Kidney epithelial cell (primary cell): ENCODE measurements around the gene EEIG1. TPM values are rescaled to one million over a fixed set of nuclear protein-coding genes. Genes with fewer than 3 reads are reported as not detected.

Experiments used
- DNase-seq: peaks from one replicate; pipeline ENCODE4 v3.0.0-alpha.2; 2010; ENCODE audit warnings: low read depth
- H3K27me3 ChIP-seq: 2 replicates; pipeline ENCODE4 v1.6.0; 2011; ENCODE audit warnings: low read length; ENCODE audit not compliant: control insufficient read depth, insufficient read depth
- H3K36me3 ChIP-seq: 2 replicates; pipeline ENCODE4 v1.5.1; 2011; ENCODE audit warnings: low read length; ENCODE audit not compliant: control insufficient read depth, insufficient read depth
- H3K4me3 ChIP-seq: 2 replicates; pipeline ENCODE4 v1.5.1; 2011; ENCODE audit warnings: low read depth, mild to moderate bottlenecking, control low read depth, low read length
- CTCF ChIP-seq: IDR thresholded peaks from 2 replicates; pipeline ENCODE4 v1.5.1; 2011; ENCODE audit warnings: mild to moderate bottlenecking, moderate library complexity, low read length, control low read depth, inconsistent platforms; ENCODE audit not compliant: insufficient read depth, poor library complexity, severe bottlenecking
- total RNA-seq: library from RNA; depleted of rRNA; stranded (reverse); fragments of >200 nt; gene quantifications from 2 replicates; pipeline ENCODE4 v1.2.3, GENCODE V29; 2015

Gene EEIG1
- total RNA-seq, 1 donor from 2014 or later = 16.5 TPM

GRCh38 chr9:128005923-128006322 is 25.1 kb upstream of the EEIG1 start:
- Histone ChIP-seq H3K27me3 (no peaks in the 10 kb centered on the region), H3K36me3 (no peaks in the 10 kb centered on the region), H3K4me3 (no peak overlapping the region)
- no peak for DNase-seq
- no peak for TF ChIP-seq CTCF

GRCh38 chr9:128003966-128004604 is 23.3 kb upstream of the EEIG1 start:
- H3K4me3 ChIP-seq = no peak overlapping the region
- TF ChIP-seq CTCF = no peak
- H3K36me3 ChIP-seq = no peaks in the 10 kb centered on the region
- DNase-seq = no peak
- no peaks in the 10 kb centered on the region for H3K27me3 ChIP-seq

- TF ChIP-seq CTCF = no peak
- H3K4me3 ChIP-seq = no peak overlapping the region
- H3K36me3 ChIP-seq = no peaks in the 10 kb centered on the region
- DNase-seq = no peak
- H3K27me3 ChIP-seq = no peaks in the 10 kb centered on the region
Observed at GRCh38 chr9:128002959-128003358, 22.2 kb upstream of the EEIG1 start.

GRCh38 chr9:128001779-128002298 is 21.1 kb upstream of the EEIG1 start:
- no peak overlapping the region for H3K4me3 ChIP-seq
- H3K27me3 ChIP-seq = no peaks in the 10 kb centered on the region
- TF ChIP-seq CTCF = no peak
- peak; percentile 72 for DNase-seq
- H3K36me3 ChIP-seq = no peaks in the 10 kb centered on the region

- DNase-seq = no peak
- H3K27me3 ChIP-seq = no peaks in the 10 kb centered on the region
- no peak overlapping the region for H3K4me3 ChIP-seq
- no peak for TF ChIP-seq CTCF
- no peaks in the 10 kb centered on the region for H3K36me3 ChIP-seq
Observed at GRCh38 chr9:128001151-128001778, 20.5 kb upstream of the EEIG1 start.
